HEK293T (cell line): Measurements from ENCODE around the gene PAPSS1.

Experiments
- ELF4 ChIP-seq: fragments of 450-650 bp; IDR thresholded peaks from 2 replicates; pipeline ENCODE4 v1.6.1; 2017; ENCODE audit warnings: antibody characterized with exemption
- FOXK2 ChIP-seq: fragments of 450-650 bp; IDR thresholded peaks from 2 replicates; pipeline ENCODE4 v1.6.1; 2016; ENCODE audit warnings: mild to moderate bottlenecking
- FOXM1 ChIP-seq: fragments of 450-650 bp; IDR thresholded peaks from 2 replicates; pipeline ENCODE4 v1.6.1; 2017; ENCODE audit warnings: mild to moderate bottlenecking, borderline replicate concordance
- SP1 ChIP-seq: fragments of 450-650 bp; IDR thresholded peaks from 2 replicates; pipeline ENCODE4 v1.6.1; 2017
- ZNF384 ChIP-seq: fragments of 450-650 bp; IDR thresholded peaks from 2 replicates; pipeline ENCODE4 v1.6.1; 2016

GRCh38 chr4:107743532-107743931 lies 23.5 kb upstream of the PAPSS1 start:
- TF ChIP-seq ZNF384 (no peak), FOXM1 (no peak), ELF4 (no peak), SP1 (no peak), FOXK2 (no peak)
